HL-60/S4 treated with retinoic acid at 250 ng/mL for 4 days and 3 days (cell line): ENCODE data around the gene THADA.
"Not testable (repeated sequence)": the region's sequence is repeated elsewhere in the genome, so short reads cannot be mapped to it uniquely, and the experiment has no call there.

Experiments
- in situ Hi-C: fragments of 300-500 bp; cut with MboI; formaldehyde crosslinking; loops from 2 replicates; pipeline ENCODE4 v1.7.0; 2022; ENCODE audit warnings: low sequenced_read_pairs

The THADA gene

GRCh38 chr2:43309935-43310334 lies 285.9 kb downstream of the THADA start:
- in situ Hi-C loops, result no loop called here

GRCh38 chr2:43307973-43308372 lies 287.9 kb downstream of the THADA start:
- in situ Hi-C loops, result no loop called here

- in situ Hi-C loops, result no loop called here
Observed at GRCh38 chr2:43307046-43307445, 288.8 kb downstream of the THADA start.

- in situ Hi-C loops, result no loop called here
Observed at GRCh38 chr2:43306197-43306596, 289.6 kb downstream of the THADA start.

- in situ Hi-C loops, result no loop called here
Observed at GRCh38 chr2:43305517-43305916, 290.3 kb downstream of the THADA start.

- in situ Hi-C loops, result no loop called here
Observed at GRCh38 chr2:43305012-43305411, 290.8 kb downstream of the THADA start.

- in situ Hi-C loops, result no loop called here
Observed at GRCh38 chr2:43303889-43304288, 291.9 kb downstream of the THADA start.

- in situ Hi-C loops, result no loop called here
Observed at GRCh38 chr2:43302961-43303494, 292.8 kb downstream of the THADA start.

GRCh38 chr2:43302182-43302960 lies 293.5 kb downstream of the THADA start:
- in situ Hi-C loops, result no loop called here

- in situ Hi-C loops, result no loop called here
Observed at GRCh38 chr2:43300781-43301583, 294.9 kb downstream of the THADA start.

GRCh38 chr2:43300222-43300621 lies 295.6 kb downstream of the THADA start:
- in situ Hi-C loops, result no loop called here

GRCh38 chr2:43298500-43298899 lies 297.3 kb downstream of the THADA start:
- in situ Hi-C loops, result no loop called here

- in situ Hi-C loops, result not testable (repeated sequence)
Observed at GRCh38 chr2:43297740-43298139, 298.1 kb downstream of the THADA start.

GRCh38 chr2:43294973-43295603 lies 300.8 kb downstream of the THADA start:
- in situ Hi-C loops, result no loop called here

GRCh38 chr2:43293744-43294695 lies 301.8 kb downstream of the THADA start:
- in situ Hi-C loops, result no loop called here

- in situ Hi-C loops, result no loop called here
Observed at GRCh38 chr2:43292851-43293743, 302.7 kb downstream of the THADA start.

GRCh38 chr2:43292297-43292696 lies 303.5 kb downstream of the THADA start:
- in situ Hi-C loops, result no loop called here

- in situ Hi-C loops, result no loop called here
Observed at GRCh38 chr2:43289331-43289730, 306.5 kb downstream of the THADA start.
